NCI-H1105 treated with DMSO at 0.1 percent for 48 hours (cell line): ENCODE results near the gene HDHD3.
"Not testable (repeated sequence)": the region's sequence is repeated elsewhere in the genome, so short reads cannot be mapped to it uniquely, and the experiment has no call there.

Source experiments
- DNase-seq: peaks from one replicate; lab custom pipeline; 2025; lab: John Stamatoyannopoulos, UW

Gene HDHD3

GRCh38 chr9:113389451-113389850 lies 12.7 kb upstream of the HDHD3 start:
- no peak for DNase-seq

- no peak for DNase-seq
These were observed 12.0 kb upstream of the HDHD3 start for GRCh38 chr9:113388833-113389232.

- DNase-seq: no peak
These were observed 10.9 kb upstream of the HDHD3 start for GRCh38 chr9:113387560-113388230.

- no peak for DNase-seq
These were observed 10.0 kb upstream of the HDHD3 start for GRCh38 chr9:113386571-113387393.

GRCh38 chr9:113381909-113382411 lies 5.2 kb upstream of the HDHD3 start:
- no peak for DNase-seq

- DNase-seq: not testable (repeated sequence)
These were observed 4.7 kb upstream of the HDHD3 start for GRCh38 chr9:113381441-113381840.

DNA sequence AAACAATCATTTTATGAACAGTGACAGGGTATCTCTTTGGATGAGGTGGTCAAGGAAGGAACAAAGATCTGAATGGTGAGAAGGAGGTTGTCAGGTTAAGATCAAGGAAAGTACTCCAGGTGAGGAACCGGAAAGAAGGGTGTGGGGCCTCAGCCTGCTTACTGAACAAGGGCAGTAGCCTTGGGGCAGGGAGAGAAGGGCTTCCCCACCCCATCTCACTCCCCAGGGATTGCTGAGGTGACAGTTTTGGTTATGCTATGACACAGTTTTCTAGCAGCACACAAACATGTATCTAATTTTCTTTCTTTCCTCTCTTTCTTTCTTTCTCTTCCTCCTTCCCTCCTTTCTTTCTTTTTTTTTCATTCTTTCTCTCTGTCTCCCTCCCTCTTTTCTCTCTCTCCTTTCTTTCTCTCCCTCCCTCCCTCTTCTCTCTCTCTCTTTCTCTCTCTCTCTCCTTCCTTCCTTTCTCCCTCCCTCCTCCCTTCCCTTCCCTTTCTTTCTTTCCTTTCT lies 4.1 kb upstream of the HDHD3 start:
- no peak for DNase-seq

DNA sequence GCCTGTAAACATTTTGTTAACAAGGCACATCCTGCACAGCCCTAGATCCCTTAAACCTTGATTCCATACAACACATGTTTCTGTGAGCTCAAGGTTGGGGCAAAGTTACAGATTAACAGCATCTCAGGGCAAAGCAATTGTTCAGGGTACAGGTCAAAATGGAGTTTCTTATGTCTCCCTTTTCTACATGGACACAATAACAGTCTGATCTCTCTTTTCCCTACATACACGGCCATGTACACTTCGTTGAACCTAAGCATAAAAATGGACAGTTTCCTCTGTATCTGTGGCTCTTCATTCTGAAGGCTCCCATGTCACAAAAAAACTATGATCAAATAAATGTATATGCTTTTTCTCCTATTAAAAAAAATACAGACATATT lies 3.0 kb upstream of the HDHD3 start:
- DNase-seq: not testable (repeated sequence)

GRCh38 chr9:113379094-113379828 lies 2.5 kb upstream of the HDHD3 start:
- not testable (repeated sequence) for DNase-seq

DNA sequence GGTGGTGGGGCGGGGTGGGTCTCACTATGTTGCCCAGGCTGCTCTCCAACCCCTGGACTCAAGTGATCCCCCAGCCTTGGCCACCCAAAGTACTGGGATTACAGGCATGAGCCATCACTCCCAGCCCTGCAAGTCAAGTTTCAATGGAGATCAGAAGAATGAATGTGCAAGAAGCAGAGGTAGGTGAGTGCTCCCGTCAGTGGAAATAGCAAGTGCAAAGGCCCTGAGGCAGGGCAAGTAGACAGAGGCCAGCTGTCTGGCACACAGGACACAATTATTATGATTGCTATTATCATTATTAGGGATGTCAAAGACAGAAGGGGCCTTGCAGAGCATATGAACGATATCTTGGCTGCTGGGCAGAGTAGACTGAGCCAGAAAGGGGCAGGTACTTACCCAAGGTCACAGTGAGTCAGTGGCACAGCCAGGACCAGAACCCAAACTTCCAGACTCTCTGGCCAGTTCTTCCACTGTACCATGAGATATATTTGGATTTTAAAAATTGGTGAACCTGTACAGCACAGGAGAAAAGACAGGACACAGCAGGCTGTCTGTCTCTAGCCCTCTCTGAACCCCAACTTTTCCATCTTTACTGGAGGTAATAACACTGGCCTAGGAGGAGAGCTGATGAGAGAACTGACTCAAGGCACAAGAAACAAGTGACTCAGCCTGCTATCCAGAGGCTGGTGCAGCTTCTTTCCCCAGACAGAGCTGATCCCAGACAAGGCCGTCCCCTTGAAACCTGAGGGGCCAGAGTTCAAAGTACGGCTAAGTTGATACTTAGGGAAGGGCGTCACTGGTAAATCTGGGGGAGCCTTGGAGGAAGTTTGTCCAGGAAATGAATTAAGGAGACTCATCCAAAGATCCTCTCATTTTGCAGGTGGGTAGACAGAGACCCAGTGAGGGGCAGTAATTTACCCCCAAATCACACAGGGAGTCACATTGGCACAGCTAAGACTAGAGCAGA lies 1.4 kb downstream of the HDHD3 start:
- no peak for DNase-seq

DNA sequence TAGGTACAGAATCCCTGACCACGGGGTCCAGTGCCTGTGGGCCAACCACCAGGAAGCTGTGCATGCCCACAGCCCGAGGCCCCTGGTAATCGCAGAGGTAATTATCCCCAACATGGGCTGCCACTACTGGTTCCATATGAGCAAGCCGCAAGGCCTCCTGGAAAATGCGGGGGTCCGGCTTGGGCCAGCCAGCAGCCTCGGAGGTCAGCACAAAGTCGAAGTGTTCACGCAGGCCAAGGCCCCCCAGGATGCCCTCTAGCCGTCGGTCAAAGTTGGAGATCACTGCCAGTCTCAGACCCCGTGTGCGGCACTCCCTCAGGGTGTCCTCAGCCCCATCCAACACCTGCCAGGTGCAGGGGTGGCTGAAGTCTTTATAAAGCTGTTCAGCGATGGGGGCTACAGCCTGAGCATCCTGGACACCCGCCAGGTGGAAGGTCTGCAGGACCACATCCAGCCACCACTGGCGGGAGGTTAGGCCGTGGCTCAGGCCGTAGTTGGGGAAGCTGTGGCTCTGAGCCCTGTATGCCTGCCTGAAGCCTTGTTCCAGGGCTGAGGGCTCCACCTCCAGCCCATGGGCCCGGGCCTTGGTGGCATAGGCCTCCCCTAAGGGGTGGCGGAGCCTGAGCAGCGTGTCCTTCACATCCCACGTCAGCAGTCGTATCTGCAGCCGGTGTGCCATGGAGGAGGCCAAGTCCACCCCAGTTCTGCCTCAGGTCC lies 3.0 kb downstream of the HDHD3 start:
- no peak for DNase-seq

DNA sequence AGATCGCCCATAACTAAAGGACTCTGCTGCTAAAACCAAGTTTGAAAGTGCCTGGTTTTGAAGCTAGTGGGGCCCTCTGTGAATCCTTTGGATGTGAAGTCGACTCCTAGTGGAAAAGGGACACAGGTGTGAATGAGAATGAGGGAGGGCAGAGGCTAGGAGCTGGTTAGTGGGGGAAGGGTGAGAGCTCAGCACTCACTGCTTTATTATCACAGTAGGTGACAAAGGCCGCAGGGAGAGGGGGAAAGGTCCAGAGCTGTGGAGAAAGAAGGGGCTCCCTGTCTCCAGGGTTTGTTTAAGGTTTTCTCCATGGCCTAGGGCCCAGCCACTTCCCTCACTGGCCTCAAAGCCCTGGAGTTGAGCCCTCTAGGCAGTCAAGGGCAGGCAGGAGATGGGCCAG lies 3.5 kb downstream of the HDHD3 start:
- no peak for DNase-seq

GRCh38 chr9:113372059-113372458 lies 4.7 kb downstream of the HDHD3 start:
- DNase-seq: no peak

DNA sequence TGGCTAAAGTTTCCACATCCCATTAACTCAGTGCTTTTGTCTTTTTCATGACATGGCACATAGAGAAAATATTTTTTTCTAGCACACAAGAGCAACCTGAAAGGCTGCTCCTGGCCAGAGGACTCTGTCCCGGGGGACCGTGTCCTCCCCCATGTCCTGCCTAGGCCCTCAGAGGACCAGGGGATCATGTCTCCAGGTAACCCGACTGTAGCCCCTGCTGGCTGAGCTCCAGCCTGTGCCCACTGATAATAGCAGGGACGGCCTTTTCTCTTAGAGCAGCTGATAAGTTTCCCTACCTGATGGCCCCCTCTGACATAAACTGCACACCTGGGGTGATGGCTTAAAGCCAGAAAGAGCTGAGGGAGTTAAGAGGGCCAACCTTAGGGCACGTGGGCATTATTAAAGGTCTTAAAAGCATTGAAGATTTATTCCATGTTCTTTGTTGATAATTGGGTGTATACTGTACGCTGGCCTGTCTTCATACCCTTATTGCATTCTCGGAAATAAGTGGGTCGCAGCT lies 5.9 kb downstream of the HDHD3 start:
- DNase-seq: peak; percentile 89

GRCh38 chr9:113369855-113370140 lies 7.0 kb downstream of the HDHD3 start:
- no peak for DNase-seq

- DNase-seq: no peak
These were observed 7.6 kb downstream of the HDHD3 start for GRCh38 chr9:113368982-113369854.

GRCh38 chr9:113368348-113368981 lies 8.3 kb downstream of the HDHD3 start:
- no peak for DNase-seq

- not testable (repeated sequence) for DNase-seq
These were observed 11.1 kb downstream of the HDHD3 start for GRCh38 chr9:113365652-113366051.

DNA sequence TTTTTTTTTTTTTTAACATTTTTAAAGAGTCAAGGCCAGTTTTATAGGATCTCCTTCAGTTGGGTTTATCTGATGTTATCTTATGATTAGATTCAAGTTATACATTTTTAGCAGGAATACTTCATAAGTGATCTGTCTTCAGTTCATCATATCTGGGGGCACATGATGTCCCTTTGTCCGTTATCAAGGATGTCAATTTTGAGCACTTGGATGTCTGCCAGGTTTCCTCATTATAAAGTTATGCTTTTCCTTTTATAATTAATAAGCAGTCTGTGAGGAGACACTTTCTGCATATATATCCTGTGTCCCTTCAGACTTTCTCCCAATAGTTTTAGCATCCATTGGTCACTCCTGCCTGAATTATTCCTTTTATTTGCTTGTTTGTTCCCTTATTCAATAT lies 11.8 kb downstream of the HDHD3 start:
- no peak for DNase-seq
